Activated CD8-positive, alpha-beta memory T cell treated with anti-CD3 and anti-CD28 coated beads for 4 hours (primary cell): ENCODE measurements around the gene CNST.
"Not testable (repeated sequence)": the region's sequence is repeated elsewhere in the genome, so short reads cannot be mapped to it uniquely, and the experiment has no call there.

Experiments
- DNase-seq, 2 donors: peaks; one replicate each; pipeline ENCODE4 v3.0.0-alpha.2; 2020; ENCODE audit warnings: low read depth in 2 of 2

Gene CNST

GRCh38 chr1:246587032-246587431 is 20.8 kb downstream of the CNST start:
- DNase-seq: no peak

GRCh38 chr1:246587606-246588005 is 21.4 kb downstream of the CNST start:
- no peak for DNase-seq

GRCh38 chr1:246588159-246588721 is 22.0 kb downstream of the CNST start:
- DNase-seq: no peak

GRCh38 chr1:246589919-246590318 is 23.7 kb downstream of the CNST start:
- not testable (repeated sequence) for DNase-seq

- no peak for DNase-seq
Observed at GRCh38 chr1:246591047-246591446, 24.8 kb downstream of the CNST start.

- no peak for DNase-seq
Observed at GRCh38 chr1:246591504-246591903, 25.2 kb downstream of the CNST start.

GRCh38 chr1:246591958-246592357 is 25.7 kb downstream of the CNST start:
- no peak for DNase-seq

- no peak for DNase-seq
Observed at GRCh38 chr1:246592695-246593094, 26.4 kb downstream of the CNST start.

- DNase-seq: no peak
Observed at GRCh38 chr1:246595146-246595545, 28.9 kb downstream of the CNST start.

GRCh38 chr1:246597340-246597739 is 31.1 kb downstream of the CNST start:
- no peak for DNase-seq

- DNase-seq: no peak
Observed at GRCh38 chr1:246597971-246598370, 31.7 kb downstream of the CNST start.

GRCh38 chr1:246599315-246599714 is 33.1 kb downstream of the CNST start:
- DNase-seq: no peak

GRCh38 chr1:246600579-246600978 is 34.3 kb downstream of the CNST start:
- DNase-seq: no peak

- DNase-seq: peak in 1 of 2 donors; percentile 3
Observed at GRCh38 chr1:246602194-246602593, 35.9 kb downstream of the CNST start.

GRCh38 chr1:246605231-246605630 is 39.0 kb downstream of the CNST start:
- not testable (repeated sequence) for DNase-seq

- no peak for DNase-seq
Observed at GRCh38 chr1:246607462-246607861, 41.2 kb downstream of the CNST start.

- DNase-seq: no peak
Observed at GRCh38 chr1:246608616-246609376, 42.5 kb downstream of the CNST start.

- DNase-seq: no peak
Observed at GRCh38 chr1:246609632-246610031, 43.4 kb downstream of the CNST start.

GRCh38 chr1:246613096-246613758 is 47.0 kb downstream of the CNST start:
- no peak for DNase-seq

GRCh38 chr1:246617156-246617555 is 50.9 kb downstream of the CNST start:
- DNase-seq: no peak

- DNase-seq: no peak
Observed at GRCh38 chr1:246617768-246618167, 51.5 kb downstream of the CNST start.

GRCh38 chr1:246618240-246618808 is 52.1 kb downstream of the CNST start:
- DNase-seq: no peak
